ENCODE data around the gene ZNF69. TPM values are rescaled to one million over a fixed set of nuclear protein-coding genes. Genes with fewer than 3 reads are reported as not detected.
A peak's percentile ranks its signal among the peaks of the same experiment; 100 is the strongest.
"Not testable (repeated sequence)": the region's sequence is repeated elsewhere in the genome, so short reads cannot be mapped to it uniquely, and the experiment has no call there.

The ZNF69 gene
- total and polyA plus RNA-seq, 2 donors (not counting 3 experiments of a cell fraction or from before 2014, with no cell fraction given) = 1.9 to 5.6 TPM

DNA sequence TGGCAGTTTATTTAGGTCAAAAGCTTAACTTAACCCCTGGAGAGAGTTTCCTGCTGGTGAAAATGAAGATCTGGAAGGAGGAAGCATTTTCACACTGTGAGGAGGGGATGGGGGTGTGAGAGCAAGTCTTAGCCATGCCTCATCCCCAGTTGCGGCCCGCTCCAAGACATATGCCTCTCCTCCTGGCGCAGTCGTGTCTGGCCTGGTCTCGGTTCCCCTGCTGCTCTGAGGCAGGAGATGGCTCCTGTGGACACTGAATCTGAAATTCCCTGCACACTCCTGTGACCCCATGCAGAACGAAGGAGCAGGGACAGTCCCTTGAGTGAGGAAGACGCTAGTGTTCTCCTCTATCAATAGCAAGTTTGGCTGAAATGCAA, 360 bp upstream of the ZNF69 start:
- Histone ChIP-seq H3K4me2 (ENCODE audit: insufficient read depth, low read length) (no peak overlapping the region), H3K4me3 (replicated peaks in 1 of 3; ENCODE audit: insufficient read depth in 1 of 3, low read depth in 1 of 3, low read length in 3 of 3) (no peak overlapping the region), H2AFZ (ENCODE audit: low read depth, low read length) (peak overlapping the region; percentile 94), H3K9ac (replicated peaks; ENCODE audit: extremely low read depth, insufficient read depth, low read length) (no peak overlapping the region), H4K20me1 (replicated peaks; ENCODE audit: control insufficient read depth, extremely low read depth, insufficient read depth, low read length) (no peaks in the 10 kb centered on the region), H3K27ac (ENCODE audit: insufficient read depth, low read depth, low read length) (no peak overlapping the region), H3K36me3 (ENCODE audit: control insufficient read depth in 2 of 2, extremely low read depth in 1 of 2, insufficient read depth in 2 of 2, low read length in 2 of 2) (no peaks in the 10 kb centered on the region), H3K9me1 (replicated peaks; ENCODE audit: control insufficient read depth, extremely low read depth, insufficient read depth, low read length) (no peaks in the 10 kb centered on the region), H3K4me1 (ENCODE audit: control insufficient read depth, extremely low read depth, insufficient read depth, low read length) (no peaks in the 10 kb centered on the region), H3K9me3 (replicated peaks; ENCODE audit: control insufficient read depth, insufficient read depth, low read length) (no peaks in the 10 kb centered on the region), H3K27me3 (ENCODE audit: control insufficient read depth in 2 of 2, insufficient read depth in 2 of 2, low read length in 2 of 2) (no peaks in the 10 kb centered on the region), H3K79me2 (ENCODE audit: control insufficient read depth, insufficient read depth, low read length) (no peaks in the 10 kb centered on the region)
- FAIRE-seq (no peak), DNase-seq (ENCODE audit: low read depth, low spot score) (no peak)
- no peak for TF ChIP-seq POLR2A (IDR thresholded peaks at IDR 0.05; ENCODE audit: low read depth, low read length)
- TF ChIP-seq MYC (IDR thresholded peaks at IDR 0.05; ENCODE audit: low read depth, low read length) = no peak
- TF ChIP-seq EZH2 (IDR thresholded peaks at IDR 0.05; ENCODE audit: borderline replicate concordance, low read depth, low read length, severe bottlenecking) = no peak
- TF ChIP-seq, protein P1, sequence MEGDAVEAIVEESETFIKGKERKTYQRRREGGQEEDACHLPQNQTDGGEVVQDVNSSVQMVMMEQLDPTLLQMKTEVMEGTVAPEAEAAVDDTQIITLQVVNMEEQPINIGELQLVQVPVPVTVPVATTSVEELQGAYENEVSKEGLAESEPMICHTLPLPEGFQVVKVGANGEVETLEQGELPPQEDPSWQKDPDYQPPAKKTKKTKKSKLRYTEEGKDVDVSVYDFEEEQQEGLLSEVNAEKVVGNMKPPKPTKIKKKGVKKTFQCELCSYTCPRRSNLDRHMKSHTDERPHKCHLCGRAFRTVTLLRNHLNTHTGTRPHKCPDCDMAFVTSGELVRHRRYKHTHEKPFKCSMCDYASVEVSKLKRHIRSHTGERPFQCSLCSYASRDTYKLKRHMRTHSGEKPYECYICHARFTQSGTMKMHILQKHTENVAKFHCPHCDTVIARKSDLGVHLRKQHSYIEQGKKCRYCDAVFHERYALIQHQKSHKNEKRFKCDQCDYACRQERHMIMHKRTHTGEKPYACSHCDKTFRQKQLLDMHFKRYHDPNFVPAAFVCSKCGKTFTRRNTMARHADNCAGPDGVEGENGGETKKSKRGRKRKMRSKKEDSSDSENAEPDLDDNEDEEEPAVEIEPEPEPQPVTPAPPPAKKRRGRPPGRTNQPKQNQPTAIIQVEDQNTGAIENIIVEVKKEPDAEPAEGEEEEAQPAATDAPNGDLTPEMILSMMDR (IDR thresholded peaks at IDR 0.05; ENCODE audit: extremely low read depth in 1 of 2, insufficient read depth in 1 of 2, low read depth in 1 of 2, low read length in 2 of 2) = no peak
- TF ChIP-seq POLR2AphosphoS5 (IDR thresholded peaks at IDR 0.05; ENCODE audit: insufficient read depth, low read depth, low read length) = no peak
- no peak for TF ChIP-seq JUN (IDR thresholded peaks at IDR 0.05; ENCODE audit: borderline replicate concordance, insufficient read depth, insufficient read length, low read depth)
- no peak for TF ChIP-seq GATA2 (IDR thresholded peaks at IDR 0.05; ENCODE audit: insufficient read depth, insufficient read length, low read depth, low read length)
- intact Hi-C loops (cut with micrococcal nuclease) = no loop called here
- ChIA-PET CTCF (no interaction called here), POLR2A (no interaction called here)
- no TSS peak for BruUV-seq (replicated peaks)
- dilution Hi-C loops (cut with MboI; ENCODE audit: extremely low pct_ligation_motif_present, low sequenced_read_pairs) = no loop called here

DNA sequence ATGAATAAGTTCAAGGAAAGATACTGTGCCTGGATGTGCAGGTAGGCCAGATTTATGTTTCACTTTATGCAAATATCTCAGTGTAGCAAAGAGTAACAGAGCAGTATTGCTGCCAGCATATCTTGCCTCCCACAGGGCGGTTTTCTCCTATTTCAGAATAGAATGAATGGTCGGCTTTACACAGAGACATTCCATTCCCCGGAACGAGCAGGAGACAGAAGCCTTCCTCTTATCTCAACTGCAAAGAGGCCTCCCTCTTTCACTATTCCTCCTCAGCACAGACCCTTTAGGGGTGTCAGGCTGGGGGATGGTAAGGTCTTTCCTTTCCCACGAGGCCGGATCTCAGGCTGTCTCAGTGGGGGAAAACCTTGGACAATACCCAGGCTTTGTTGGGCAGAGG, 2.3 kb downstream of the ZNF69 start:
- H3K27me3 ChIP-seq (ENCODE audit: control insufficient read depth in 2 of 2, insufficient read depth in 2 of 2, low read length in 2 of 2); intact Hi-C loops (cut with micrococcal nuclease); H3K79me2 ChIP-seq (ENCODE audit: control insufficient read depth, insufficient read depth, low read length); H3K36me3 ChIP-seq (ENCODE audit: control insufficient read depth in 2 of 2, extremely low read depth in 1 of 2, insufficient read depth in 2 of 2, low read length in 2 of 2); dilution Hi-C loops (cut with MboI; ENCODE audit: extremely low pct_ligation_motif_present, low sequenced_read_pairs); CTCF ChIA-PET; H3K9me3 ChIP-seq (replicated peaks; ENCODE audit: control insufficient read depth, insufficient read depth, low read length); POLR2A ChIA-PET; H2AFZ ChIP-seq (ENCODE audit: low read depth, low read length); H3K4me1 ChIP-seq (ENCODE audit: control insufficient read depth, extremely low read depth, insufficient read depth, low read length); H3K9me1 ChIP-seq (replicated peaks; ENCODE audit: control insufficient read depth, extremely low read depth, insufficient read depth, low read length); H4K20me1 ChIP-seq (replicated peaks; ENCODE audit: control insufficient read depth, extremely low read depth, insufficient read depth, low read length); H3K27ac ChIP-seq (ENCODE audit: insufficient read depth, low read depth, low read length); BruUV-seq (replicated peaks); H3K4me2 ChIP-seq (ENCODE audit: insufficient read depth, low read length); DNase-seq (ENCODE audit: low read depth, low spot score); H3K4me3 ChIP-seq (replicated peaks in 1 of 3; ENCODE audit: insufficient read depth in 1 of 3, low read depth in 1 of 3, low read length in 3 of 3); H3K9ac ChIP-seq (replicated peaks; ENCODE audit: extremely low read depth, insufficient read depth, low read length); FAIRE-seq: not testable (repeated sequence)
